Measurements from ENCODE around the gene PTEN. TPM values are rescaled to one million over a fixed set of nuclear protein-coding genes. Genes with fewer than 3 reads are reported as not detected.
"Not testable (repeated sequence)": the region's sequence is repeated elsewhere in the genome, so short reads cannot be mapped to it uniquely, and the experiment has no call there.

The PTEN gene
- total and polyA plus RNA-seq, 2 experiments from 2014 or later, result 32.8 to 128 TPM

DNA sequence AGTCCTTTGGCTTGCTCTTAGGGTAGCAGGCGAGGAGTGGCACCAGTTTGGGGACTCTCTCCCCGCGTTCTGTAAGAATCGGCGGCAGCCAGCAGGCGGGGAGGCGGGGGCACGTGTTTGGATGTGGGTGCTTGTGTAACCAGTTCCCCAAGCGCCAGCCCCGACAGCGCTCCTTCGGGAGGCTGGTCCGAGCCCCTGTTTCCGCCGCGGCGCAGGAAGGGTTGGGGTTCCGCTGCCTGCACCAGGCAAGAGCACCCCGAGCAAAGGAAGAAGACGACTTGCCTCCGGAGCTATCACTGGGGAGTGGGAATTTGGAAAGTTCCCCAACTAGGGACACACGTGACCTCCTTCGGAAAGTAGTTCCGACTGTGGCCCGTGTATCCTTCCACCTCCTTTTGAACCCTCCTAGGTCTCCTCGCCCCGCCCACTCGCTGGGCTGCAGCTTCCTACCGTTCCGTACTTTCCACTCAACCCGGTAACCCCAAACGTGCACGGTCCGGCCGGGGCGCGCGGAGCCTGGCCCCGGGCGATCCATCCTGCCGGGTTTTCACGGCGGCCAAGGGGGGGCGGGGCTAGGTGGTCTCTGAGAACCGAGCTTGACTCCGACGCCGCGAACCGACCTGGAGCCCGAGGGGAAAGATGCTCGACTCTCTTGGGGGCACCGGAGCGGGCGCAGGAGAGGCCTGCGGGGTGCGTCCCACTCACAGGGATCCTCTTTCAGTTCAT, 1.3 kb upstream of the PTEN start:
- Histone ChIP-seq H2AFZ (peak overlapping the region; percentile 87), H3K27ac (peak overlapping the region; percentile 98), H3K4me1 (ENCODE audit: insufficient read depth) (no peaks in the 10 kb centered on the region), H3K4me2 (peak overlapping the region; percentile 93), H4K20me1 (ENCODE audit: insufficient read depth, poor library complexity, severe bottlenecking) (peaks cover 28% of the 10 kb centered on the region), H3K4me3 (peak overlapping the region; percentile 81), H3K9me3 (ENCODE audit: low read depth) (no peaks in the 10 kb centered on the region), H3K9me2 (replicated peaks; ENCODE audit: insufficient read depth) (no peaks in the 10 kb centered on the region), H3K36me3 (replicated peaks; ENCODE audit: insufficient read depth, low read depth) (no peaks in the 10 kb centered on the region), H3K27me3 (no peaks in the 10 kb centered on the region), H3K79me2 (peaks cover 31% of the 10 kb centered on the region)
- DNase-seq (ENCODE audit: low spot score), result peak; percentile 98
- WGBS (ENCODE audit: low lambda C conversion rate, missing lambda C conversion rate), result under 1% methylated on average over 57 of the region's 57 CpGs
- TF ChIP-seq EZH2 (IDR thresholded peaks at IDR 0.05; ENCODE audit: borderline replicate concordance), result no peak
- TF ChIP-seq, protein P1, sequence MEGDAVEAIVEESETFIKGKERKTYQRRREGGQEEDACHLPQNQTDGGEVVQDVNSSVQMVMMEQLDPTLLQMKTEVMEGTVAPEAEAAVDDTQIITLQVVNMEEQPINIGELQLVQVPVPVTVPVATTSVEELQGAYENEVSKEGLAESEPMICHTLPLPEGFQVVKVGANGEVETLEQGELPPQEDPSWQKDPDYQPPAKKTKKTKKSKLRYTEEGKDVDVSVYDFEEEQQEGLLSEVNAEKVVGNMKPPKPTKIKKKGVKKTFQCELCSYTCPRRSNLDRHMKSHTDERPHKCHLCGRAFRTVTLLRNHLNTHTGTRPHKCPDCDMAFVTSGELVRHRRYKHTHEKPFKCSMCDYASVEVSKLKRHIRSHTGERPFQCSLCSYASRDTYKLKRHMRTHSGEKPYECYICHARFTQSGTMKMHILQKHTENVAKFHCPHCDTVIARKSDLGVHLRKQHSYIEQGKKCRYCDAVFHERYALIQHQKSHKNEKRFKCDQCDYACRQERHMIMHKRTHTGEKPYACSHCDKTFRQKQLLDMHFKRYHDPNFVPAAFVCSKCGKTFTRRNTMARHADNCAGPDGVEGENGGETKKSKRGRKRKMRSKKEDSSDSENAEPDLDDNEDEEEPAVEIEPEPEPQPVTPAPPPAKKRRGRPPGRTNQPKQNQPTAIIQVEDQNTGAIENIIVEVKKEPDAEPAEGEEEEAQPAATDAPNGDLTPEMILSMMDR (IDR thresholded peaks at IDR 0.05; ENCODE audit: poor library complexity), result no peak

DNA sequence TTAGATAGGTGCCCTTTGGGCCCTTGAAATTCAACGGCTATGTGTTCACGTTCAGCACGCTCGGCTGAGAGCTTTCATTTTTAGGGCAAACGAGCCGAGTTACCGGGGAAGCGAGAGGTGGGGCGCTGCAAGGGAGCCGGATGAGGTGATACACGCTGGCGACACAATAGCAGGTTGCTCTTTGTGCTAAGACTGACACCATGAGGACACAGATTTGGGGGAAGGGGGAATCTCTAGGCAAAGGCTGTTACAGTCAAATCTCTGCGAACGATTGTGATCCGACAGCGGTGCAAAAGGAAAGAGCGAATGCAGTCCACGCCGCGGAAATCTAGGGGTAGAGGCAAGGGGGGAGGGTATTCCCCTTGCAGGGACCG, 759 bp upstream of the PTEN start:
- Histone ChIP-seq H3K36me3 (replicated peaks; ENCODE audit: insufficient read depth, low read depth) (no peaks in the 10 kb centered on the region), H3K9me2 (replicated peaks; ENCODE audit: insufficient read depth) (no peaks in the 10 kb centered on the region), H2AFZ (peak overlapping the region; percentile 86), H3K27ac (peak overlapping the region; percentile 98), H3K27me3 (no peaks in the 10 kb centered on the region), H3K4me2 (peak overlapping the region; percentile 93), H3K4me3 (peak overlapping the region; percentile 81), H3K79me2 (peaks cover 36% of the 10 kb centered on the region), H4K20me1 (ENCODE audit: insufficient read depth, poor library complexity, severe bottlenecking) (peaks cover 34% of the 10 kb centered on the region), H3K4me1 (ENCODE audit: insufficient read depth) (no peaks in the 10 kb centered on the region), H3K9me3 (ENCODE audit: low read depth) (no peaks in the 10 kb centered on the region)
- WGBS (ENCODE audit: low lambda C conversion rate, missing lambda C conversion rate), result 2% methylated on average over 21 of the region's 21 CpGs
- TF ChIP-seq EZH2 (IDR thresholded peaks at IDR 0.05; ENCODE audit: borderline replicate concordance), result no peak
- no peak for DNase-seq (ENCODE audit: low spot score)

DNA sequence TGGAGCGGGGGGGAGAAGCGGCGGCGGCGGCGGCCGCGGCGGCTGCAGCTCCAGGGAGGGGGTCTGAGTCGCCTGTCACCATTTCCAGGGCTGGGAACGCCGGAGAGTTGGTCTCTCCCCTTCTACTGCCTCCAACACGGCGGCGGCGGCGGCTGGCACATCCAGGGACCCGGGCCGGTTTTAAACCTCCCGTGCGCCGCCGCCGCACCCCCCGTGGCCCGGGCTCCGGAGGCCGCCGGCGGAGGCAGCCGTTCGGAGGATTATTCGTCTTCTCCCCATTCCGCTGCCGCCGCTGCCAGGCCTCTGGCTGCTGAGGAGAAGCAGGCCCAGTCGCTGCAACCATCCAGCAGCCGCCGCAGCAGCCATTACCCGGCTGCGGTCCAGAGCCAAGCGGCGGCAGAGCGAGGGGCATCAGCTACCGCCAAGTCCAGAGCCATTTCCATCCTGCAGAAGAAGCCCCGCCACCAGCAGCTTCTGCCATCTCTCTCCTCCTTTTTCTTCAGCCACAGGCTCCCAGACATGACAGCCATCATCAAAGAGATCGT, 598 bp downstream of the PTEN start:
- Histone ChIP-seq H3K79me2 (peaks cover 50% of the 10 kb centered on the region), H3K27ac (peak overlapping the region; percentile 98), H3K4me2 (peak overlapping the region; percentile 83), H3K4me3 (peak overlapping the region; percentile 81), H4K20me1 (ENCODE audit: insufficient read depth, poor library complexity, severe bottlenecking) (peaks cover 46% of the 10 kb centered on the region)
- WGBS (ENCODE audit: low lambda C conversion rate, missing lambda C conversion rate), result 2% methylated on average over 34 of the region's 47 CpGs
- H3K4me1 ChIP-seq (ENCODE audit: insufficient read depth); H3K9me3 ChIP-seq (ENCODE audit: low read depth); H2AFZ ChIP-seq; H3K27me3 ChIP-seq; H3K9me2 ChIP-seq (replicated peaks; ENCODE audit: insufficient read depth); H3K36me3 ChIP-seq (replicated peaks; ENCODE audit: insufficient read depth, low read depth): not testable (repeated sequence)
- DNase-seq (ENCODE audit: low spot score), result peak; percentile 40

DNA sequence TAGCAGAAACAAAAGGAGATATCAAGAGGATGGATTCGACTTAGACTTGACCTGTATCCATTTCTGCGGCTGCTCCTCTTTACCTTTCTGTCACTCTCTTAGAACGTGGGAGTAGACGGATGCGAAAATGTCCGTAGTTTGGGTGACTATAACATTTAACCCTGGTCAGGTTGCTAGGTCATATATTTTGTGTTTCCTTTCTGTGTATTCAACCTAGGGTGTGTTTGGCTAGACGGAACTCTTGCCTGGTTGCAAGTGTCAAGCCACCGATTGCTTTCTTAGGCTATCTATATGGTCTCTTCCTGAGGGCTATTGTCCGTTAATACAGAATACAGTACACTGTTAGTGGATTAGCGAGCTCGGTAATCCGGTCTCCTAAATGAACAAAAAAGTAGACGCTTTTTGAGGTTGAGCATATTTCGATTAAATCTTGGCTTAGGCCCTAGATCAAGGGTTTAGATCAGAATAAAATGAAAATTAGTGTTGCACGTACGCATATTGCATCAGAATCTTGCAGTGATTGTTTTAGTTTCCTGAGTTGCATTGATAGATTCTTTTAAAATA, 1.2 kb downstream of the PTEN start:
- Histone ChIP-seq H3K9me2 (replicated peaks; ENCODE audit: insufficient read depth) (no peaks in the 10 kb centered on the region), H3K36me3 (replicated peaks; ENCODE audit: insufficient read depth, low read depth) (no peaks in the 10 kb centered on the region), H4K20me1 (ENCODE audit: insufficient read depth, poor library complexity, severe bottlenecking) (peaks cover 52% of the 10 kb centered on the region), H3K9me3 (ENCODE audit: low read depth) (no peaks in the 10 kb centered on the region), H3K4me1 (ENCODE audit: insufficient read depth) (peaks cover 3% of the 10 kb centered on the region), H3K27ac (peak overlapping the region; percentile 98), H3K4me3 (peak overlapping the region; percentile 81), H3K27me3 (no peaks in the 10 kb centered on the region), H3K4me2 (peak overlapping the region; percentile 83), H2AFZ (no peak overlapping the region), H3K79me2 (peaks cover 55% of the 10 kb centered on the region)
- TF ChIP-seq EZH2phosphoT487 (IDR thresholded peaks at IDR 0.05; ENCODE audit: low read depth, severe bottlenecking, unreplicated experiment) (no peak), EZH2 (IDR thresholded peaks at IDR 0.05; ENCODE audit: borderline replicate concordance) (no peak)
- TF ChIP-seq, protein P1 (IDR thresholded peaks at IDR 0.05; ENCODE audit: poor library complexity), result no peak
- WGBS (ENCODE audit: low lambda C conversion rate, missing lambda C conversion rate), result under 1% methylated on average over 16 of the region's 16 CpGs
- DNase-seq (ENCODE audit: low spot score), result no peak

All from hepatocyte (in vitro differentiated cells).